Endothelial cell of umbilical vein (primary cell): Measurements from ENCODE around the gene PLAAT2. TPM values are rescaled to one million over a fixed set of nuclear protein-coding genes. Genes with fewer than 3 reads are reported as not detected.

Experiments
- BruUV-seq: library from RNA; stranded (reverse); fragments of 400-500 nt; replicated peaks from 2 replicates; lab custom pipeline; 2021; lab: Mats Ljungman, UMichigan
- CTCF ChIA-PET: fragments of 300-600, 350-600 bp; sonication (Branson Sonifier 250); formaldehyde crosslinking; loops from one replicate; lab custom pipeline; 2021; ENCODE audit warnings: antibody characterized with exemption, inconsistent platforms; lab: Charles Lee
- POLR2A ChIA-PET: fragments of 300-600, 350-600 bp; sonication (Branson Sonifier 250); formaldehyde crosslinking; loops from one replicate; lab custom pipeline; 2021; ENCODE audit warnings: antibody characterized with exemption, inconsistent platforms; lab: Charles Lee
- DNase-seq: peaks from one replicate; pipeline ENCODE4 v3.0.0-alpha.2; 2011; ENCODE audit warnings: low read depth, low spot score
- FAIRE-seq: peaks from 2 replicates; lab custom pipeline; 2011; peaks lifted over from hg19 to GRCh38; lab: Jason Lieb, UNC
- H2AFZ ChIP-seq: 2 replicates; pipeline ENCODE4 v1.6.0; 2012; ENCODE audit warnings: low read depth, low read length, control low read depth, inconsistent platforms
- H3K27ac ChIP-seq: 2 replicates; pipeline ENCODE4 v1.5.1; 2011; ENCODE audit warnings: low read depth, mild to moderate bottlenecking, control low read depth, low read length, moderate library complexity; ENCODE audit not compliant: insufficient read depth
- H3K27me3 ChIP-seq, 2 experiments: 2 replicates each; pipeline versions ENCODE4 v1.6.0 to v1.6.1; 2011; ENCODE audit warnings: low read length in 2 of 2, mixed read lengths in 1 of 2; ENCODE audit not compliant: control insufficient read depth in 2 of 2, insufficient read depth in 2 of 2
- H3K36me3 ChIP-seq, 2 experiments: 2 replicates in 1 of 2; 3 replicates in 1 of 2; pipeline ENCODE4 v1.5.1; 2011; ENCODE audit warnings: low read length in 2 of 2, mild to moderate bottlenecking in 1 of 2, moderate library complexity in 1 of 2; ENCODE audit not compliant: control insufficient read depth in 2 of 2, insufficient read depth in 2 of 2; ENCODE audit errors: extremely low read depth in 1 of 2
- H3K4me1 ChIP-seq: 3 replicates; pipeline ENCODE4 v1.5.1; 2011; ENCODE audit warnings: mild to moderate bottlenecking, low read length; ENCODE audit not compliant: control insufficient read depth, insufficient read depth; ENCODE audit errors: extremely low read depth
- H3K4me2 ChIP-seq: 2 replicates; pipeline ENCODE4 v1.6.1; 2011; ENCODE audit warnings: low read length, control low read depth, mixed read lengths; ENCODE audit not compliant: insufficient read depth
- H3K4me3 ChIP-seq, 3 experiments: fragments of 200-600 bp in 1 of 3; sonication (generic), shearing (Covaris generic) in 1 of 3; replicated peaks in 1 of 3; 2 replicates each; pipeline ENCODE4 v1.5.1; 2011 to 2016; ENCODE audit warnings: control low read depth in 3 of 3, low read length in 3 of 3, mild to moderate bottlenecking in 2 of 3, inconsistent platforms in 1 of 3, low read depth in 1 of 3, moderate library complexity in 1 of 3; ENCODE audit not compliant: insufficient read depth in 1 of 3
- H3K79me2 ChIP-seq: 2 replicates; pipeline ENCODE4 v1.6.0; 2012; ENCODE audit warnings: low read length, inconsistent platforms; ENCODE audit not compliant: control insufficient read depth, insufficient read depth
- H3K9ac ChIP-seq: replicated peaks from 2 replicates; pipeline ENCODE3; 2011; ENCODE audit warnings: low read length, control low read depth; ENCODE audit not compliant: insufficient read depth; ENCODE audit errors: extremely low read depth
- H3K9me1 ChIP-seq: replicated peaks from 3 replicates; pipeline ENCODE4 v1.6.0; 2011; ENCODE audit warnings: mild to moderate bottlenecking, low read length; ENCODE audit not compliant: control insufficient read depth, insufficient read depth; ENCODE audit errors: extremely low read depth
- H3K9me3 ChIP-seq: replicated peaks from 2 replicates; pipeline ENCODE4 v1.5.1; 2012; ENCODE audit warnings: low read length, inconsistent platforms; ENCODE audit not compliant: control insufficient read depth, insufficient read depth
- H4K20me1 ChIP-seq: replicated peaks from 2 replicates; pipeline ENCODE3; 2011; ENCODE audit warnings: mild to moderate bottlenecking, low read length; ENCODE audit not compliant: control insufficient read depth, insufficient read depth; ENCODE audit errors: extremely low read depth
- EZH2 ChIP-seq: IDR thresholded peaks from 2 replicates; pipeline ENCODE4 v1.6.1; 2012; ENCODE audit warnings: borderline replicate concordance, low read depth, mild to moderate bottlenecking, moderate library complexity, low read length, inconsistent platforms; ENCODE audit not compliant: severe bottlenecking
- FOS ChIP-seq: IDR thresholded peaks from 2 replicates; pipeline ENCODE4 v1.6.1; 2011; ENCODE audit warnings: mild to moderate bottlenecking, low read length, moderate library complexity, borderline replicate concordance; ENCODE audit not compliant: insufficient read depth
- GATA2 ChIP-seq: IDR thresholded peaks from 2 replicates; pipeline ENCODE4 v1.7.0; 2011; ENCODE audit warnings: low read depth, mild to moderate bottlenecking, moderate library complexity, mixed read lengths, low read length; ENCODE audit not compliant: insufficient read length, insufficient read depth
- JUN ChIP-seq: IDR thresholded peaks from 2 replicates; pipeline ENCODE4 v1.6.1; 2011; ENCODE audit warnings: borderline replicate concordance, low read depth; ENCODE audit not compliant: insufficient read length, insufficient read depth
- MYC ChIP-seq: IDR thresholded peaks from one replicate; pipeline ENCODE4 v1.6.1; 2011; ENCODE audit warnings: mild to moderate bottlenecking, low read depth, low read length
- POLR2A ChIP-seq: IDR thresholded peaks from 2 replicates; pipeline ENCODE4 v1.6.1; 2012; ENCODE audit warnings: low read depth, mild to moderate bottlenecking, control low read depth, low read length
- POLR2AphosphoS5 ChIP-seq: IDR thresholded peaks from 2 replicates; pipeline ENCODE4 v1.6.1; 2012; ENCODE audit warnings: low read depth, mild to moderate bottlenecking, control low read depth, low read length, moderate library complexity; ENCODE audit not compliant: insufficient read depth
- dilution Hi-C: fragments of 300-500 bp; cut with MboI; formaldehyde crosslinking; loops from one replicate; pipeline ENCODE4 v1.15.0; 2019; ENCODE audit warnings: low sequenced_read_pairs; ENCODE audit not compliant: extremely low pct_ligation_motif_present
- intact Hi-C: fragments of 100-400 bp; cut with micrococcal nuclease; formaldehyde crosslinking; loops from one replicate; pipeline ENCODE4 v1.10.0; 2022
- polyA plus RNA-seq, 4 experiments: library from polyadenylated mRNA; depleted of rRNA in 3 of 4; stranded (reverse) in 3 of 4; unstranded in 1 of 4; fragments of >200 nt; gene quantifications; 2 replicates each; pipeline versions ENCODE4 v1.2.1 to v1.2.3, GENCODE V29; 2011 to 2012; ENCODE audit warnings: missing spikeins in 1 of 4
- total RNA-seq: library from RNA; stranded (reverse); gene quantifications from 2 replicates; pipeline ENCODE4 v1.2.3, GENCODE V29; 2021
- TF ChIP-seq, protein P1 (sequence below): IDR thresholded peaks from 2 replicates; pipeline ENCODE4 v1.6.1; 2011; ENCODE audit not compliant: insufficient read depth, insufficient read length
- TF ChIP-seq, protein P2 (sequence below), 2 donors: IDR thresholded peaks; 1 replicate in 1 of 2; 2 replicates in 1 of 2; pipeline ENCODE4 v1.5.1; 2011; ENCODE audit warnings: low read length in 2 of 2, mild to moderate bottlenecking in 2 of 2, moderate library complexity in 2 of 2, control low read depth in 1 of 2, inconsistent platforms in 1 of 2, low read depth in 1 of 2; ENCODE audit not compliant: insufficient read depth in 1 of 2; ENCODE audit errors: extremely low read depth in 1 of 2

PLAAT2 gene
- total and polyA plus RNA-seq, 2 donors (not counting 3 experiments of a cell fraction or from before 2014, with no cell fraction given): 0.40 TPM; not detected in 1

DNA sequence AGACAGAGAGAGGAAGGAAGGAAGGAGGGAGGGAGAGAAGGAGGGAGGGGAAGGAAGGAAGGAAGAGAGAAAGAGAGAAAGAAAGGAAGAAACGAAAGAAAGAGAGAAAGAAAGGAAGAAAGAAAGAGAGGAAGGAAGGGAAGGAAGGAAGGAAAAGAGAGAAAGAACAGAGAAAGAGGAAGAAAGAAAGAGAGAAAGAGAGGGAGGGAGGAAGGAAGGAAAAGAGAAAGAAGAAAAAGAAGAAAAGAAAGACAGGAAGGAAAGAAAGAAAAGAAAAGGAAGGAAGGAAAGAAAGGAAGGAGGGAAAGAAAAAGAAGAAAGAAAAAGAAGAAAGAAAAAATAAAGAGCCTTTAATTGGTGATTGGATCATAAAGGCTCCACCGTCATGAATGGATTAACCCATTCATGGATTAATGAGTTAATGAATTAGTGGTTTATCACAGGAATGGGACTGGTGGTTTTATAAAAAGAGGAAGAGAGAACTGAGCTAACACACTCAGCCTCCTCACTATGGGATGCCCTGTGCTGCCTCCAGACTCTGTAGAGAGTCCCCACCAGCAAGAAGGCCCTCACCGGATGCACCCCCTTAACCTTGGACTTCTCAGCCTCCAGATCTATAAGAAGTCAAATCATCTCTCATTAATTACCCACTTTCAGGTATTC, 9.0 kb upstream of the PLAAT2 start:
- Histone ChIP-seq H3K4me1 (peaks cover 3% of the 10 kb centered on the region), H3K9me3 (no peaks in the 10 kb centered on the region), H3K4me2 (no peak overlapping the region), H3K27ac (no peak overlapping the region), H3K36me3 (no peaks in the 10 kb centered on the region), H3K9me1 (no peaks in the 10 kb centered on the region), H3K4me3 (no peak overlapping the region), H3K79me2 (no peaks in the 10 kb centered on the region), H2AFZ (no peak overlapping the region), H3K27me3 (no peaks in the 10 kb centered on the region), H4K20me1 (no peaks in the 10 kb centered on the region), H3K9ac (no peak overlapping the region)
- TF ChIP-seq GATA2: no peak
- no peak for TF ChIP-seq POLR2AphosphoS5
- no peak for TF ChIP-seq EZH2
- TF ChIP-seq, protein P1, sequence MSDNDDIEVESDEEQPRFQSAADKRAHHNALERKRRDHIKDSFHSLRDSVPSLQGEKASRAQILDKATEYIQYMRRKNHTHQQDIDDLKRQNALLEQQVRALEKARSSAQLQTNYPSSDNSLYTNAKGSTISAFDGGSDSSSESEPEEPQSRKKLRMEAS: no peak
- no peak for TF ChIP-seq JUN
- no peak for TF ChIP-seq MYC
- TF ChIP-seq, protein P2, sequence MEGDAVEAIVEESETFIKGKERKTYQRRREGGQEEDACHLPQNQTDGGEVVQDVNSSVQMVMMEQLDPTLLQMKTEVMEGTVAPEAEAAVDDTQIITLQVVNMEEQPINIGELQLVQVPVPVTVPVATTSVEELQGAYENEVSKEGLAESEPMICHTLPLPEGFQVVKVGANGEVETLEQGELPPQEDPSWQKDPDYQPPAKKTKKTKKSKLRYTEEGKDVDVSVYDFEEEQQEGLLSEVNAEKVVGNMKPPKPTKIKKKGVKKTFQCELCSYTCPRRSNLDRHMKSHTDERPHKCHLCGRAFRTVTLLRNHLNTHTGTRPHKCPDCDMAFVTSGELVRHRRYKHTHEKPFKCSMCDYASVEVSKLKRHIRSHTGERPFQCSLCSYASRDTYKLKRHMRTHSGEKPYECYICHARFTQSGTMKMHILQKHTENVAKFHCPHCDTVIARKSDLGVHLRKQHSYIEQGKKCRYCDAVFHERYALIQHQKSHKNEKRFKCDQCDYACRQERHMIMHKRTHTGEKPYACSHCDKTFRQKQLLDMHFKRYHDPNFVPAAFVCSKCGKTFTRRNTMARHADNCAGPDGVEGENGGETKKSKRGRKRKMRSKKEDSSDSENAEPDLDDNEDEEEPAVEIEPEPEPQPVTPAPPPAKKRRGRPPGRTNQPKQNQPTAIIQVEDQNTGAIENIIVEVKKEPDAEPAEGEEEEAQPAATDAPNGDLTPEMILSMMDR (IDR thresholded peaks at IDR 0.05; ENCODE audit: extremely low read depth in 1 of 2, insufficient read depth in 1 of 2, low read depth in 1 of 2, low read length in 2 of 2): no peak
- no peak for TF ChIP-seq FOS
- TF ChIP-seq POLR2A: no peak
- intact Hi-C loops: no loop called here
- ChIA-PET CTCF (interaction anchor here (1.0 kb wide), 1 partner anchor 32 kb away, joined by 3 read pairs; no protein-coding TSS in a partner anchor), POLR2A (no interaction called here)
- FAIRE-seq (no peak), DNase-seq (no peak)
- dilution Hi-C loops: no loop called here
- no TSS peak for BruUV-seq
